Mesodermal cell (in vitro differentiated cells): Measurements from ENCODE around the gene SNF8.
"Not testable (repeated sequence)": the region's sequence is repeated elsewhere in the genome, so short reads cannot be mapped to it uniquely, and the experiment has no call there.

ENCODE experiments used
- H3K27ac ChIP-seq: 2 replicates; pipeline ENCODE4 v1.7.0; 2013; ENCODE audit warnings: mild to moderate bottlenecking, low read depth, low read length, moderate library complexity; ENCODE audit not compliant: severe bottlenecking
- H3K36me3 ChIP-seq: 2 replicates; pipeline ENCODE4 v1.7.1; 2013; ENCODE audit warnings: mild to moderate bottlenecking, low read length, moderate library complexity; ENCODE audit not compliant: control insufficient read depth, insufficient read depth
- H3K4me1 ChIP-seq: one replicate; pipeline ENCODE4 v1.7.1; 2013; ENCODE audit warnings: mild to moderate bottlenecking, low read length; ENCODE audit not compliant: insufficient read depth, control insufficient read depth, poor library complexity, severe bottlenecking
- H3K4me3 ChIP-seq: 2 replicates; pipeline ENCODE4 v1.7.0; 2013; ENCODE audit warnings: low read length, control low read depth, mild to moderate bottlenecking; ENCODE audit not compliant: insufficient read depth, poor library complexity, severe bottlenecking; ENCODE audit errors: extremely low read depth
- H3K9me3 ChIP-seq: 2 replicates; pipeline ENCODE4 v1.7.1; 2013; ENCODE audit warnings: mild to moderate bottlenecking, low read length, moderate library complexity; ENCODE audit not compliant: control insufficient read depth
- WGBS, 2 experiments: methylation state at CpG; one replicate each; pipeline ENCODE4 v1.1.5; 2013; ENCODE audit warnings: missing lambda C conversion rate in 2 of 2; ENCODE audit not compliant: insufficient coverage in 2 of 2; 5-methylcytosine and 5-hydroxymethylcytosine counted together

Gene SNF8

GRCh38 chr17:48970865-48971687 is 26.4 kb upstream of the SNF8 start:
- H3K9me3 ChIP-seq, result no peaks in the 10 kb centered on the region
- peak overlapping the region; percentile 98 for H3K27ac ChIP-seq
- H3K36me3 ChIP-seq, result no peaks in the 10 kb centered on the region
- H3K4me3 ChIP-seq, result no peak overlapping the region
- H3K4me1 ChIP-seq, result peaks cover 42% of the 10 kb centered on the region
- 74 to 75% methylated on average over 8 to 11 of the region's 12 CpGs for WGBS, 2 experiments

- 69 to 88% methylated on average over 2 to 3 of the region's 4 CpGs for WGBS, 2 experiments
- Histone ChIP-seq H3K36me3 (no peaks in the 10 kb centered on the region), H3K4me3 (no peak overlapping the region), H3K9me3 (no peaks in the 10 kb centered on the region), H3K4me1 (peaks cover 42% of the 10 kb centered on the region), H3K27ac (no peak overlapping the region)
Observed at GRCh38 chr17:48970224-48970623, 25.6 kb upstream of the SNF8 start.

GRCh38 chr17:48961516-48962233 is 17.0 kb upstream of the SNF8 start:
- peaks cover 27% of the 10 kb centered on the region for H3K4me1 ChIP-seq
- WGBS, 2 experiments, result 56 to 71% methylated on average over 1 to 5 of the region's 10 CpGs
- peak overlapping the region; percentile 80 for H3K27ac ChIP-seq
- no peak overlapping the region for H3K4me3 ChIP-seq
- H3K9me3 ChIP-seq, result no peaks in the 10 kb centered on the region
- H3K36me3 ChIP-seq, result no peaks in the 10 kb centered on the region

GRCh38 chr17:48960834-48961515 is 16.3 kb upstream of the SNF8 start:
- no peak overlapping the region for H3K4me3 ChIP-seq

GRCh38 chr17:48954300-48954755 is 9.7 kb upstream of the SNF8 start:
- H3K27ac ChIP-seq, result no peak overlapping the region
- no peaks in the 10 kb centered on the region for H3K36me3 ChIP-seq
- no peaks in the 10 kb centered on the region for H3K9me3 ChIP-seq
- H3K4me3 ChIP-seq, result no peak overlapping the region
- WGBS, 2 experiments, result 86 to 90% methylated on average over 2 of the region's 7 CpGs
- H3K4me1 ChIP-seq, result peaks cover 17% of the 10 kb centered on the region

More at GRCh38 chr17:48960834-48961515, 16.3 kb upstream of the SNF8 start:
- no peaks in the 10 kb centered on the region for H3K9me3 ChIP-seq
- 33 to 47% methylated on average over 6 to 10 of the region's 11 CpGs for WGBS, 2 experiments
- peak overlapping the region; percentile 80 for H3K27ac ChIP-seq
- H3K36me3 ChIP-seq, result no peaks in the 10 kb centered on the region
- H3K4me1 ChIP-seq, result peaks cover 27% of the 10 kb centered on the region

GRCh38 chr17:48952904-48953303 is 8.3 kb upstream of the SNF8 start:
- no peaks in the 10 kb centered on the region for H3K36me3 ChIP-seq
- WGBS, 2 experiments, result 73 to 89% methylated on average over 1 to 3 of the region's 5 CpGs
- H3K4me3 ChIP-seq, result no peak overlapping the region
- peaks cover 17% of the 10 kb centered on the region for H3K4me1 ChIP-seq
- peak overlapping the region; percentile 77 for H3K27ac ChIP-seq
- no peaks in the 10 kb centered on the region for H3K9me3 ChIP-seq

GRCh38 chr17:48951572-48951971 is 6.9 kb upstream of the SNF8 start:
- peaks cover 13% of the 10 kb centered on the region for H3K4me1 ChIP-seq
- H3K4me3 ChIP-seq, result no peak overlapping the region
- H3K36me3 ChIP-seq, result no peaks in the 10 kb centered on the region
- WGBS, 2 experiments, result 93 to 100% methylated on average over 5 of the region's 5 CpGs
- H3K9me3 ChIP-seq, result no peaks in the 10 kb centered on the region
- H3K27ac ChIP-seq, result no peak overlapping the region

- not testable (repeated sequence) for H3K4me1 ChIP-seq, H3K9me3 ChIP-seq
- peak overlapping the region; percentile 87 for H3K27ac ChIP-seq
- H3K4me3 ChIP-seq, result peak overlapping the region; percentile 69
- WGBS, 2 experiments, result 90 to 97% methylated on average over 7 to 12 of the region's 16 CpGs
- H3K36me3 ChIP-seq, result peaks cover 30% of the 10 kb centered on the region
Observed at GRCh38 chr17:48945261-48945651, 614 bp upstream of the SNF8 start.

GRCh38 chr17:48933035-48933434 is 11.6 kb downstream of the SNF8 start:
- Histone ChIP-seq H3K4me1 (peaks cover 6% of the 10 kb centered on the region), H3K27ac (no peak overlapping the region), H3K9me3 (no peaks in the 10 kb centered on the region), H3K36me3 (peaks cover 95% of the 10 kb centered on the region), H3K4me3 (no peak overlapping the region)
- 94 to 96% methylated on average over 6 of the region's 6 CpGs for WGBS, 2 experiments

- no peak overlapping the region for H3K4me3 ChIP-seq
- peak overlapping the region; percentile 2 for H3K27ac ChIP-seq
- WGBS, 2 experiments, result 100% methylated on average over 1 of the region's 3 CpGs; no CpG with 5 or more reads in 1 of the 2 experiments
- H3K4me1 ChIP-seq, result peaks cover 6% of the 10 kb centered on the region
- H3K36me3 ChIP-seq, result peaks cover 97% of the 10 kb centered on the region
- no peaks in the 10 kb centered on the region for H3K9me3 ChIP-seq
Observed at GRCh38 chr17:48930435-48930873, 14.2 kb downstream of the SNF8 start.
